ENCODE data around the gene ZGPAT. TPM values are rescaled to one million over a fixed set of nuclear protein-coding genes. Genes with fewer than 3 reads are reported as not detected.

Gene ZGPAT
- total and polyA plus RNA-seq, 2 of the 13 experiments (the other 11 are each of a cell fraction or from before 2014, with no cell fraction given): 23.0 to 41.9 TPM

DNA sequence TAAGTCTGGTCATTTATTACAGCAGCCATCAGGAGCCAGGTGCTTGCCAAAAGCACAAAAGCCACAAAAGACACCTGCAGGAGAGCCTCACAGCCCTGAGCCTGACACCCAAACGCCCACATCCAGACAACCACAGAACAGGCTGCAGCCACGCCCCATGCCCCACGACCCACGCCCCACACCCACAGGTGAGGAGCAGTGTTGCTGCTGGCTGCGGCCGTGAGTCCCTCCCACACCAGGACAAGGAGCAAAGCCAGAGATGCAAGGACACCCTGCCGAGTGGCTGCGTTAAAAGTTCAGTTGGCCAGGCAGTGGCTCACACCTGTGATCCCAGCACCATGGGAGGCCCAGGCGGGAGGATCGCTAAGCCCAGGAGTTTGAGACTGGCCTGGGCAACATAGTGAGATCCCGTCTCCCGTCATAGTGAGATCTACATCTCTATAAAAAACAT is 74.7 kb downstream of the ZGPAT start (continued):
- no peak; the same call in 1 of the 2 replicates for TF ChIP-seq ZBTB38 (CRISPR knock-in tag; IDR thresholded peaks at IDR 0.05)
- no peak for TF ChIP-seq ZBTB39 (CRISPR knock-in tag; IDR thresholded peaks at IDR 0.05)
- TF ChIP-seq, protein P1, sequence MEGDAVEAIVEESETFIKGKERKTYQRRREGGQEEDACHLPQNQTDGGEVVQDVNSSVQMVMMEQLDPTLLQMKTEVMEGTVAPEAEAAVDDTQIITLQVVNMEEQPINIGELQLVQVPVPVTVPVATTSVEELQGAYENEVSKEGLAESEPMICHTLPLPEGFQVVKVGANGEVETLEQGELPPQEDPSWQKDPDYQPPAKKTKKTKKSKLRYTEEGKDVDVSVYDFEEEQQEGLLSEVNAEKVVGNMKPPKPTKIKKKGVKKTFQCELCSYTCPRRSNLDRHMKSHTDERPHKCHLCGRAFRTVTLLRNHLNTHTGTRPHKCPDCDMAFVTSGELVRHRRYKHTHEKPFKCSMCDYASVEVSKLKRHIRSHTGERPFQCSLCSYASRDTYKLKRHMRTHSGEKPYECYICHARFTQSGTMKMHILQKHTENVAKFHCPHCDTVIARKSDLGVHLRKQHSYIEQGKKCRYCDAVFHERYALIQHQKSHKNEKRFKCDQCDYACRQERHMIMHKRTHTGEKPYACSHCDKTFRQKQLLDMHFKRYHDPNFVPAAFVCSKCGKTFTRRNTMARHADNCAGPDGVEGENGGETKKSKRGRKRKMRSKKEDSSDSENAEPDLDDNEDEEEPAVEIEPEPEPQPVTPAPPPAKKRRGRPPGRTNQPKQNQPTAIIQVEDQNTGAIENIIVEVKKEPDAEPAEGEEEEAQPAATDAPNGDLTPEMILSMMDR (CRISPR knock-in tag; IDR thresholded peaks at IDR 0.05): no peak
- no peak for TF ChIP-seq GTF3A (CRISPR knock-in tag; conservative IDR thresholded peaks at IDR 0.05)
- TF ChIP-seq, protein P2, sequence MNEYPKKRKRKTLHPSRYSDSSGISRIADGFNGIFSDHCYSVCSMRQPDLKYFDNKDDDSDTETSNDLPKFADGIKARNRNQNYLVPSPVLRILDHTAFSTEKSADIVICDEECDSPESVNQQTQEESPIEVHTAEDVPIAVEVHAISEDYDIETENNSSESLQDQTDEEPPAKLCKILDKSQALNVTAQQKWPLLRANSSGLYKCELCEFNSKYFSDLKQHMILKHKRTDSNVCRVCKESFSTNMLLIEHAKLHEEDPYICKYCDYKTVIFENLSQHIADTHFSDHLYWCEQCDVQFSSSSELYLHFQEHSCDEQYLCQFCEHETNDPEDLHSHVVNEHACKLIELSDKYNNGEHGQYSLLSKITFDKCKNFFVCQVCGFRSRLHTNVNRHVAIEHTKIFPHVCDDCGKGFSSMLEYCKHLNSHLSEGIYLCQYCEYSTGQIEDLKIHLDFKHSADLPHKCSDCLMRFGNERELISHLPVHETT (CRISPR knock-in tag; conservative IDR thresholded peaks at IDR 0.05): no peak
- TF ChIP-seq, protein P3, sequence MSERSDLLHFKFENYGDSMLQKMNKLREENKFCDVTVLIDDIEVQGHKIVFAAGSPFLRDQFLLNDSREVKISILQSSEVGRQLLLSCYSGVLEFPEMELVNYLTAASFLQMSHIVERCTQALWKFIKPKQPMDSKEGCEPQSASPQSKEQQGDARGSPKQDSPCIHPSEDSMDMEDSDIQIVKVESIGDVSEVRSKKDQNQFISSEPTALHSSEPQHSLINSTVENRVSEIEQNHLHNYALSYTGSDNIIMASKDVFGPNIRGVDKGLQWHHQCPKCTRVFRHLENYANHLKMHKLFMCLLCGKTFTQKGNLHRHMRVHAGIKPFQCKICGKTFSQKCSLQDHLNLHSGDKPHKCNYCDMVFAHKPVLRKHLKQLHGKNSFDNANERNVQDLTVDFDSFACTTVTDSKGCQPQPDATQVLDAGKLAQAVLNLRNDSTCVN (CRISPR knock-in tag; IDR thresholded peaks at IDR 0.05; ENCODE audit: borderline replicate concordance): no peak
